ENCODE data around the gene CARD10.

DNA sequence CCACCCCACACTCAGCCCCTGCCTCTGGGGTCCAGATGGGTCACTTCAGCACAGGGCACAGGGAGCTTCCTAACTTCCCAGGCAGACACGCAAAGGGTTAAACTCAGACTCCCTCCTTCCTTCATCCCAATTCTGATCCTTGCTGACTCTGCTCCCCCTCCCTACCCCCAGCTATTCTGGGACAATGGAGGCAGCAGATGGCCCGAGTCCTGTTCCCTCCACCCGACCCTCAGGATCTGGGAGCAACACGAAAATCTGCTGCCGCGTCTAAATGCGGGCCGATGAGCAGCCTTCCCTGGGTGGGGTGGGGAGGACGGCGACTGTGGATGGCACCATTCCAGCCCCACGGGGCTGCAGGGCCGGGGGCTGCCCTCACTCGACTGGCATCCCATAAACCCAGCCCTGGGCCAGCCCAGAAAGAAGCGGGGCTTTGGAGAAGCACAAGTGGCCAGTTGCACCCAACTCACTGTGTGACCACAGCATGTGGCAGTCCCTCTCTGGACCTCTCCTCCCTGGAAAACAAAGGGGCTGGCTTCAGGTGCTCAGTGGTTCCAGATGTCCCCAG is 51.7 kb downstream of the CARD10 start:
- TF ChIP-seq YY1 (IDR thresholded peaks at IDR 0.05; ENCODE audit: insufficient read depth, insufficient read length) (no peak), ZNF274 (IDR thresholded peaks at IDR 0.05; ENCODE audit: low read depth, low read length) (no peak)
